Measurements from ENCODE around the gene ALOX15B.

GRCh38 chr17:8076502-8077266 lies 37.8 kb downstream of the ALOX15B start:
- no peak for TF ChIP-seq CTCF (IDR thresholded peaks at IDR 0.05)
- no peak for TF ChIP-seq POLR2A (IDR thresholded peaks at IDR 0.05)
